Neuronal stem cell (in vitro differentiated cells): ENCODE data around the gene RIGI.

ENCODE experiments used
- DNase-seq: peaks from one replicate; pipeline ENCODE4 v3.0.0-alpha.2; 2013; ENCODE audit warnings: low spot score
- H2AFZ ChIP-seq: one replicate; pipeline ENCODE4 v1.6.1; 2013; ENCODE audit warnings: mild to moderate bottlenecking, low read length, inconsistent platforms
- H2AK5ac ChIP-seq: 2 replicates; pipeline ENCODE4 v1.6.1; 2013; ENCODE audit warnings: low read depth, mild to moderate bottlenecking, inconsistent platforms, low read length, moderate library complexity, mixed read lengths
- H2BK120ac ChIP-seq: 2 replicates; pipeline ENCODE4 v1.6.1; 2013; ENCODE audit warnings: low read depth, mild to moderate bottlenecking, inconsistent platforms, low read length, moderate library complexity, mixed read lengths
- H2BK12ac ChIP-seq: one replicate; pipeline ENCODE4 v1.6.1; 2013; ENCODE audit warnings: low read length, inconsistent platforms
- H2BK15ac ChIP-seq: 2 replicates; pipeline ENCODE4 v1.6.1; 2013; ENCODE audit warnings: mild to moderate bottlenecking, low read length, inconsistent platforms, mixed read lengths
- H2BK5ac ChIP-seq: one replicate; pipeline ENCODE4 v1.6.1; 2013; ENCODE audit warnings: inconsistent platforms, mild to moderate bottlenecking, low read length, moderate library complexity
- H3K14ac ChIP-seq: one replicate; pipeline ENCODE4 v1.6.1; 2013; ENCODE audit warnings: low read length, inconsistent platforms
- H3K18ac ChIP-seq: 2 replicates; pipeline ENCODE4 v1.6.1; 2013; ENCODE audit warnings: low read length, inconsistent platforms
- H3K23ac ChIP-seq: 2 replicates; pipeline ENCODE4 v1.6.1; 2013; ENCODE audit warnings: low read depth, mild to moderate bottlenecking, mixed read lengths, low read length, inconsistent platforms; ENCODE audit not compliant: poor library complexity
- H3K27ac ChIP-seq: replicated peaks from 3 replicates; pipeline ENCODE4 v1.5.1; 2013; ENCODE audit warnings: low read length, inconsistent platforms
- H3K27me3 ChIP-seq, 3 experiments: 2 replicates each; pipeline ENCODE4 v1.6.1; 2013; ENCODE audit warnings: low read length in 3 of 3, mild to moderate bottlenecking in 2 of 3, inconsistent platforms in 1 of 3, low read depth in 1 of 3, mixed read lengths in 1 of 3, moderate library complexity in 1 of 3; ENCODE audit not compliant: control insufficient read depth in 3 of 3, insufficient read depth in 3 of 3
- H3K36me3 ChIP-seq, 2 donors: replicated peaks in 1 of 2; 2 replicates each; pipeline ENCODE4 v1.6.1; 2013; ENCODE audit warnings: low read length in 2 of 2; ENCODE audit not compliant: control insufficient read depth in 2 of 2, insufficient read depth in 2 of 2
- H3K4ac ChIP-seq: 2 replicates; pipeline ENCODE4 v1.6.1; 2013; ENCODE audit warnings: inconsistent platforms, mild to moderate bottlenecking, low read length, moderate library complexity
- H3K4me1 ChIP-seq, 2 donors: 1 replicate in 1 of 2; 2 replicates in 1 of 2; pipeline ENCODE4 v1.6.1; 2013; ENCODE audit warnings: low read length in 2 of 2, low read depth in 1 of 2; ENCODE audit not compliant: control insufficient read depth in 2 of 2, insufficient read depth in 1 of 2
- H3K4me2 ChIP-seq: one replicate; pipeline ENCODE4 v1.6.1; 2013; ENCODE audit warnings: mild to moderate bottlenecking, low read length, inconsistent platforms; ENCODE audit not compliant: insufficient read depth, poor library complexity, severe bottlenecking
- H3K4me3 ChIP-seq, 2 donors: 2 replicates each; pipeline ENCODE4 v1.5.1; 2013; ENCODE audit warnings: low read length in 2 of 2, mild to moderate bottlenecking in 2 of 2, inconsistent platforms in 1 of 2, moderate library complexity in 1 of 2
- H3K79me1 ChIP-seq: one replicate; pipeline ENCODE4 v1.6.1; 2013; ENCODE audit warnings: low read depth, mild to moderate bottlenecking, inconsistent platforms, low read length, moderate library complexity
- H3K9ac ChIP-seq: one replicate; pipeline ENCODE4 v1.6.1; 2013; ENCODE audit warnings: mild to moderate bottlenecking, low read depth, low read length, inconsistent platforms; ENCODE audit not compliant: poor library complexity
- H3K9me3 ChIP-seq, 2 donors: replicated peaks in 1 of 2; 2 replicates each; pipeline versions ENCODE3 to v1.6.1; 2013; ENCODE audit warnings: low read length in 2 of 2, mild to moderate bottlenecking in 2 of 2, inconsistent platforms in 1 of 2, low read depth in 1 of 2, mixed read lengths in 1 of 2, moderate library complexity in 1 of 2; ENCODE audit not compliant: control insufficient read depth in 2 of 2, insufficient read depth in 1 of 2
- H4K8ac ChIP-seq: one replicate; pipeline ENCODE4 v1.6.1; 2013; ENCODE audit warnings: low read depth, mild to moderate bottlenecking, inconsistent platforms, low read length, moderate library complexity
- H4K91ac ChIP-seq: one replicate; pipeline ENCODE4 v1.6.1; 2013; ENCODE audit warnings: low read length, low read depth, mild to moderate bottlenecking, inconsistent platforms; ENCODE audit not compliant: poor library complexity
- WGBS, 2 donors: extraction: QIAGEN DNeasy Blood & Tissue Kit; methylation state at CpG; one replicate each; pipeline ENCODE4 v1.1.7; 2013; ENCODE audit warnings: missing lambda C conversion rate in 2 of 2, mixed read lengths in 1 of 2; ENCODE audit not compliant: insufficient read length in 2 of 2, insufficient replicate concordance in 1 of 2; ENCODE audit errors: extremely low coverage in 2 of 2; 5-methylcytosine and 5-hydroxymethylcytosine counted together

The RIGI gene

DNA sequence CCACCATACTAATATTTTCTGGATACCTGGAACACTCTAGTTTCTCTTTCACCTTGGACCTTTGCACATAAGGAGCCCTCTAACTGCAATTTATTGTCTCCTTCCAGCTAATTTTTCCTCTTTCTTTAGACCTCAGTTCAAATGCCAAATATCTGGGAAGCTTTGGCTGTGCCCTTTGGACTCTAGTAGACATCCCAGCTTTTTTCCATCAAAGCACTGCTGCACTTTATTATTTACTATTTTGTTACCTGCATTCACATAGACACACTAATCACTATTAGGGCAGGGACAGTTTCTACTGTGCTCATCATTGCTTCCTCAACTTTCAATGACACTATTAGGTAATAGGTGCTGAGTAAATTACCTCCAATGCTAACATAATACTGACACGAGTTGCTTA lies 2.1 kb downstream of the RIGI start:
- no peak overlapping the region for H3K4me2 ChIP-seq
- H3K9me3 ChIP-seq: peaks cover 1 to 8% of the 10 kb centered on the region in 2 donors
- H2BK5ac ChIP-seq: no peak overlapping the region

DNA sequence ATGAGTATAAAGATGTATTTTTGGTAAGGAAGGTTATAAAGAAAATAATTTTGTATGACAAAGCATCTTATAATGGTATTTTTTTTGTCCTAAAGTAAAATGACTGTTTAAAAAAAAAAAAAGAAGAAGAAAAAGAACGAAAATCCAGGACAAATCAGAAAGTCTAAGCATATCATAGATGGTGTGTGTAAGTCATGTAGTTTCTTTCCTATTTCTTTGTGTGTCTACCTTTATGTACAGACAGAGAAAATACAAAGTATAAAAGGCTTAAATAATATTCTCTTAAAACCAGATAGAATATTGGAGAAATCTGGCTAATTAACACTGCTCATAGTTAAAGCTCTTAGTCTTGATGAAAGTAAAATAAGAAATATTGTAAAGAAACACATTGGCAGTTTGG lies 7.7 kb downstream of the RIGI start:
- no peak overlapping the region for H2AK5ac ChIP-seq
- no peak for DNase-seq
- no peak overlapping the region for H3K18ac ChIP-seq
- no peak overlapping the region for H3K9ac ChIP-seq
- H3K27me3 ChIP-seq: no peaks in the 10 kb centered on the region
- no peak overlapping the region for H2BK12ac ChIP-seq
- no peak overlapping the region for H3K4ac ChIP-seq
- H3K4me1 ChIP-seq: no peaks in the 10 kb centered on the region
- no peak overlapping the region for H3K27ac ChIP-seq
- H2BK120ac ChIP-seq: no peak overlapping the region
- H4K8ac ChIP-seq: no peak overlapping the region
- no peak overlapping the region for H2AFZ ChIP-seq
- no CpG with 5 or more reads among the region's 1 CpG for WGBS, 2 donors
- no peak overlapping the region for H3K4me2 ChIP-seq
- H3K36me3 ChIP-seq: no peaks in the 10 kb centered on the region
- no peaks in the 10 kb centered on the region for H3K79me1 ChIP-seq
- H3K4me3 ChIP-seq: no peak overlapping the region
- no peak overlapping the region for H4K91ac ChIP-seq
- peaks cover 3 to 26% of the 10 kb centered on the region in 2 donors for H3K9me3 ChIP-seq
- H3K23ac ChIP-seq: no peak overlapping the region
- H3K14ac ChIP-seq: no peak overlapping the region
- no peak overlapping the region for H2BK5ac ChIP-seq
- H2BK15ac ChIP-seq: no peak overlapping the region

More for the DNA sequence above, 2.1 kb downstream of the RIGI start:
- Histone ChIP-seq H3K27ac (no peak overlapping the region), H3K4ac (no peak overlapping the region), H3K79me1 (no peaks in the 10 kb centered on the region), H3K36me3 (no peaks in the 10 kb centered on the region), H3K9ac (no peak overlapping the region), H3K27me3 (no peaks in the 10 kb centered on the region), H3K23ac (no peak overlapping the region), H2AK5ac (no peak overlapping the region), H3K18ac (no peak overlapping the region), H2AFZ (no peak overlapping the region), H4K8ac (no peak overlapping the region), H3K4me3 (no peak overlapping the region), H3K14ac (no peak overlapping the region), H2BK15ac (no peak overlapping the region), H3K4me1 (peaks cover 2 to 6% of the 10 kb centered on the region in 2 donors), H2BK12ac (no peak overlapping the region), H4K91ac (no peak overlapping the region), H2BK120ac (no peak overlapping the region)
- DNase-seq: no peak
- WGBS, 2 donors: no CpG with 5 or more reads among the region's 1 CpG

DNA sequence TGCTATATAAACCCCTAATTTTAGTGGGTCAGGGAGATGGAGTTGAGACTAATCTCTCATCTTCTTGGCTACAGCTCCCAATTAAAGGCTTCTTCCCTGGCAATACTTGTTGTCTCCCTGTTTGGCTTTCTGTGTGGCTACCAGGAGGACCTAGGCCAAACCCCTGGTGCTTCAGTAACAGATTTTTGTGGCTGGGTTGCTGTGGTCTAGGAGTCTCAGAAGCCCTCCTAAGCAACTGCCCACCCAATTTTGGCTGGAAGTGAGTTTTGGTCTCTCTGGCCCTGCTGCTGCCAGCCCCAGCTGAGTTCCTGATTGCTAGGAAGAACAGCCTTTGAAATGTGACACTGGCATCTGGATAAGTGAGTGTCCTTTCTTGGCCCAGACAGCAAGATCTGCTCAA lies 9.8 kb downstream of the RIGI start:
- Histone ChIP-seq H3K4me1 (no peaks in the 10 kb centered on the region), H2BK5ac (no peak overlapping the region), H4K91ac (no peak overlapping the region), H2BK15ac (no peak overlapping the region), H2AFZ (no peak overlapping the region), H2BK120ac (no peak overlapping the region), H3K4me3 (no peak overlapping the region), H3K9me3 (peaks cover 3 to 26% of the 10 kb centered on the region in 2 donors), H3K18ac (no peak overlapping the region), H3K4ac (no peak overlapping the region), H3K9ac (no peak overlapping the region), H4K8ac (no peak overlapping the region), H3K79me1 (no peaks in the 10 kb centered on the region), H3K36me3 (no peaks in the 10 kb centered on the region), H2AK5ac (no peak overlapping the region), H3K14ac (no peak overlapping the region), H3K27ac (no peak overlapping the region), H3K27me3 (no peaks in the 10 kb centered on the region), H3K23ac (no peak overlapping the region), H3K4me2 (no peak overlapping the region), H2BK12ac (no peak overlapping the region)
- DNase-seq: no peak

DNA sequence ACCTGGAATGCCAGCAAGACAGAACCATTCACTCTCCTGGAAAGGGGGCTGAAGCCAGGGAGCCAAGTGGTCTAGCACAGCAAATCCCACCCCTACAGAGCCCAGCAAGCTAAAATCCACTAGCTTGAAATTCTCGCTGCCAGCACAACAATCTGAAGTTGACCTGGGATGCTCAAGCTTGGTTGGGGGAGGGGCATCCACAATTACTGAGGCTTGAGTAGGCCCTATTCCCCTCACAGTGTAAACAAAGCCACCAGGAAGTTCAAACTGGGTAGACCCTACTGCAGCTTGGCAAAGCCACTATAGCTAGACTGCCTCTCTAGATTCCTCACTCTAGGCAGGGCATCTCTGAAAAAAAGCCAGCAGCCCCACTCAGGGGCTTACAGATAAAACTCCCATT lies 17.3 kb downstream of the RIGI start:
- no peak overlapping the region for H2BK120ac ChIP-seq
- no peaks in the 10 kb centered on the region for H3K9me3 ChIP-seq
- peaks cover 0 to 4% of the 10 kb centered on the region in 2 donors for H3K4me1 ChIP-seq
- H3K36me3 ChIP-seq: no peaks in the 10 kb centered on the region
- H4K91ac ChIP-seq: no peak overlapping the region
- H2BK5ac ChIP-seq: no peak overlapping the region
- no peak overlapping the region for H3K4me3 ChIP-seq
- no peaks in the 10 kb centered on the region for H3K79me1 ChIP-seq
- no peak overlapping the region for H3K18ac ChIP-seq
- WGBS, 2 donors: no CpG with 5 or more reads among the region's 1 CpG
- no peak overlapping the region for H2AFZ ChIP-seq
- H3K9ac ChIP-seq: no peak overlapping the region
- no peak overlapping the region for H2AK5ac ChIP-seq
- H3K23ac ChIP-seq: no peak overlapping the region
- no peak overlapping the region for H3K4ac ChIP-seq
- no peak overlapping the region for H3K4me2 ChIP-seq
- no peak for DNase-seq
- no peak overlapping the region for H2BK15ac ChIP-seq
- no peak overlapping the region for H3K14ac ChIP-seq
- H3K27ac ChIP-seq: no peak overlapping the region
- H3K27me3 ChIP-seq: no peaks in the 10 kb centered on the region
- no peak overlapping the region for H2BK12ac ChIP-seq
- no peak overlapping the region for H4K8ac ChIP-seq
